K562 (cell line): Measurements from ENCODE around the gene PACSIN1. TPM values are rescaled to one million over a fixed set of nuclear protein-coding genes. Genes with fewer than 3 reads are reported as not detected.

Experiments used
- ATAC-seq: fragments of 200-7000 bp; cut with Tn5 transposase; 3 replicates; pipeline ENCODE4 v1.9.1; 2020; ENCODE audit warnings: moderate library complexity
- BruUV-seq: library from RNA; stranded (reverse); fragments of 400-500 nt; replicated peaks from 2 replicates; lab custom pipeline; 2021; lab: Mats Ljungman, UMichigan
- CTCF ChIA-PET: fragments of 300-600 bp; formaldehyde crosslinking; extraction: SDS; loops from one replicate; lab custom pipeline; 2021; ENCODE audit warnings: low intra/inter-chr PET ratio; lab: Yijun Ruan, JAX
- POLR2A ChIA-PET: fragments of 300-600, 350-650 bp; sonication (Branson Sonifier 250); formaldehyde crosslinking; extraction: SDS; loops from one replicate; lab custom pipeline; 2021; ENCODE audit warnings: antibody characterized with exemption, inconsistent platforms; lab: Yijun Ruan, JAX
- DNase-seq, 4 experiments: peaks; one replicate each; pipeline versions ENCODE4 v3.0.0 to v3.0.0-alpha.2; 2011 to 2018; ENCODE audit warnings: low spot score in 3 of 4, mixed read lengths in 3 of 4; ENCODE audit errors: extremely low read depth in 1 of 4
- FAIRE-seq: peaks from 2 replicates; lab custom pipeline; 2011; peaks lifted over from hg19 to GRCh38; lab: Jason Lieb, UNC
- H2AFZ ChIP-seq: 2 replicates; pipeline ENCODE4 v1.6.0; 2011; ENCODE audit warnings: low read depth, low read length, control low read depth, inconsistent platforms
- H3K27ac ChIP-seq: fragments of 200-600 bp; 3 replicates; pipeline ENCODE4 v1.8.0; 2011; ENCODE audit warnings: low read depth, mild to moderate bottlenecking, control low read depth, inconsistent platforms, low read length, moderate library complexity, mixed read lengths; ENCODE audit errors: extremely low read depth
- H3K27me3 ChIP-seq, 2 experiments: fragments of 300-600 bp in 1 of 2; 2 replicates in 1 of 2; 3 replicates in 1 of 2; pipeline versions ENCODE4 v1.6.0 to v1.8.0; 2011; ENCODE audit warnings: inconsistent platforms in 2 of 2, low read length in 2 of 2, mild to moderate bottlenecking in 1 of 2, mixed read lengths in 1 of 2, moderate library complexity in 1 of 2; ENCODE audit not compliant: control insufficient read depth in 2 of 2, insufficient read depth in 2 of 2
- H3K36me3 ChIP-seq: fragments of 300-600 bp; 3 replicates; pipeline ENCODE4 v1.8.0; 2011; ENCODE audit warnings: mild to moderate bottlenecking, low read length, inconsistent platforms; ENCODE audit not compliant: control insufficient read depth, insufficient read depth
- H3K4me1 ChIP-seq, 2 experiments: fragments of 200-600 bp in 1 of 2; replicated peaks in 1 of 2; 2 replicates in 1 of 2; 3 replicates in 1 of 2; pipeline versions ENCODE4 v1.5.1 to v1.8.0; 2011; ENCODE audit warnings: inconsistent platforms in 2 of 2, low read length in 2 of 2, mild to moderate bottlenecking in 1 of 2, mixed read lengths in 1 of 2, moderate library complexity in 1 of 2; ENCODE audit not compliant: control insufficient read depth in 2 of 2, insufficient read depth in 2 of 2
- H3K4me2 ChIP-seq: 2 replicates; pipeline ENCODE4 v1.6.1; 2011; ENCODE audit warnings: low read length, control low read depth, inconsistent platforms, mixed read lengths; ENCODE audit not compliant: insufficient read depth
- H3K4me3 ChIP-seq: fragments of 200-600 bp; sonication (generic), shearing (Covaris generic); 2 replicates; pipeline ENCODE4 v1.5.1; 2016; ENCODE audit warnings: control low read depth, inconsistent platforms
- H3K79me2 ChIP-seq: fragments of 200-600 bp; 3 replicates; pipeline ENCODE4 v1.8.0; 2011; ENCODE audit warnings: low read length, inconsistent platforms; ENCODE audit not compliant: control insufficient read depth, insufficient read depth
- H3K9ac ChIP-seq, 2 experiments: 2 replicates each; pipeline versions ENCODE4 v1.6.0 to v1.6.1; 2011; ENCODE audit warnings: low read depth in 2 of 2, low read length in 2 of 2, control low read depth in 1 of 2, inconsistent platforms in 1 of 2, mild to moderate bottlenecking in 1 of 2, mixed read lengths in 1 of 2; ENCODE audit not compliant: insufficient read depth in 1 of 2
- H3K9me1 ChIP-seq: one replicate; pipeline ENCODE4 v1.6.0; 2011; ENCODE audit warnings: inconsistent platforms, mild to moderate bottlenecking, low read length, moderate library complexity; ENCODE audit not compliant: control insufficient read depth, insufficient read depth
- H3K9me3 ChIP-seq: replicated peaks from 2 replicates; pipeline ENCODE4 v1.5.1; 2011; ENCODE audit warnings: low read depth, low read length, inconsistent platforms; ENCODE audit not compliant: control insufficient read depth, insufficient read depth
- H4K20me1 ChIP-seq: replicated peaks from 2 replicates; pipeline ENCODE4 v1.6.1; 2011; ENCODE audit warnings: low read length, inconsistent platforms, mixed read lengths; ENCODE audit not compliant: control insufficient read depth, insufficient read depth
- ARID2 ChIP-seq: fragments of 450-650 bp; IDR thresholded peaks from 2 replicates; pipeline ENCODE4 v1.6.1; 2017; ENCODE audit warnings: antibody characterized with exemption, mild to moderate bottlenecking
- GTF2A2 ChIP-seq: IDR thresholded peaks from 2 replicates; pipeline ENCODE4 v1.6.1; 2016; ENCODE audit warnings: mild to moderate bottlenecking, missing genetic modification characterization, missing compliant biosample characterization
- PURB ChIP-seq: sonication (generic); formaldehyde crosslinking; IDR thresholded peaks from 2 replicates; pipeline ENCODE4 v1.9.0; 2021; ENCODE audit warnings: low read depth, mild to moderate bottlenecking, missing genetic modification reagents
- RFX1 ChIP-seq: fragments of 450-650 bp; IDR thresholded peaks from 2 replicates; pipeline ENCODE4 v1.6.1; 2016; ENCODE audit warnings: mild to moderate bottlenecking, moderate library complexity
- SIN3A ChIP-seq, 2 experiments: fragments of 150-350 bp in 1 of 2; IDR thresholded peaks; 2 replicates each; pipeline ENCODE4 v1.6.1; 2011 to 2016; ENCODE audit warnings: borderline replicate concordance in 2 of 2, low read depth in 2 of 2, low read length in 2 of 2, mild to moderate bottlenecking in 2 of 2, moderate library complexity in 2 of 2; ENCODE audit not compliant: control insufficient read depth in 1 of 2
- TAF7 ChIP-seq: fragments of 450-650 bp; IDR thresholded peaks from 2 replicates; pipeline ENCODE4 v1.6.1; 2016; ENCODE audit warnings: missing genetic modification characterization, missing compliant biosample characterization
- TCF7 ChIP-seq: sonication (generic); IDR thresholded peaks from 2 replicates; pipeline ENCODE4 v1.6.1; 2016; ENCODE audit warnings: antibody characterized with exemption, borderline replicate concordance
- ZBED1 ChIP-seq: IDR thresholded peaks from 2 replicates; pipeline ENCODE4 v1.6.1; 2014
- WGBS: fragments of 100-300 bp; shearing (Covaris generic); methylation state at CpG from one replicate; pipeline ENCODE4 v1.1.6; 2016; ENCODE audit warnings: low coverage, mixed read lengths; ENCODE audit not compliant: insufficient coverage; ENCODE audit errors: missing lambda C conversion rate; 5-methylcytosine and 5-hydroxymethylcytosine counted together
- in situ Hi-C: fragments of 300-500 bp; cut with MboI; formaldehyde crosslinking; loops from 4 replicates; pipeline ENCODE4 v1.15.0; 2018; ENCODE audit warnings: inconsistent platforms, mixed read lengths
- intact Hi-C: fragments of 100-400 bp; cut with micrococcal nuclease; formaldehyde crosslinking; loops from 2 replicates; pipeline ENCODE4 v1.14.2; 2022
- polyA plus RNA-seq, 8 experiments: library from polyadenylated mRNA; depleted of rRNA in 4 of 8; stranded (reverse) in 5 of 8; unstranded in 3 of 8; fragments of >200 nt; fragmentation: Nextera tagmentation in 2 of 8; fragmentation: Illumina TruSeq in 1 of 8; extraction: Ambion mirVana in 2 of 8; extraction: Trizol in 1 of 8; gene quantifications; 2 replicates each; pipeline versions ENCODE4 v1.2.1 to v1.2.3, GENCODE V29; 2011 to 2014; ENCODE audit warnings: inconsistent platforms in 1 of 8, missing spikeins in 1 of 8
- total RNA-seq, 7 experiments: library from RNA; depleted of rRNA in 6 of 7; stranded (reverse); fragments of >200 nt in 6 of 7; fragmentation: Illumina TruSeq in 2 of 7; extraction: Trizol in 2 of 7; gene quantifications; 2 replicates each; pipeline versions ENCODE4 v1.2.1 to v1.2.3, GENCODE V29; 2011 to 2021; ENCODE audit warnings: low replicate concordance in 1 of 7
- TF ChIP-seq, protein P1 (sequence below): sonication (generic); formaldehyde crosslinking; IDR thresholded peaks from 2 replicates; pipeline ENCODE4 v1.8.0; 2022; ENCODE audit warnings: missing genetic modification reagents, mild to moderate bottlenecking, moderate library complexity, borderline replicate concordance
- TF ChIP-seq, protein P2 (sequence below): IDR thresholded peaks from 2 replicates; pipeline ENCODE4 v1.6.1; 2012; ENCODE audit warnings: low read depth, low read length, improper control_type of control experiment, borderline replicate concordance

The PACSIN1 gene
- total and polyA plus RNA-seq, 9 of the 15 experiments (the other 6 are each of a cell fraction or from before 2014, with no cell fraction given) = 0.01 to 1.7 (median 0.45) TPM

DNA sequence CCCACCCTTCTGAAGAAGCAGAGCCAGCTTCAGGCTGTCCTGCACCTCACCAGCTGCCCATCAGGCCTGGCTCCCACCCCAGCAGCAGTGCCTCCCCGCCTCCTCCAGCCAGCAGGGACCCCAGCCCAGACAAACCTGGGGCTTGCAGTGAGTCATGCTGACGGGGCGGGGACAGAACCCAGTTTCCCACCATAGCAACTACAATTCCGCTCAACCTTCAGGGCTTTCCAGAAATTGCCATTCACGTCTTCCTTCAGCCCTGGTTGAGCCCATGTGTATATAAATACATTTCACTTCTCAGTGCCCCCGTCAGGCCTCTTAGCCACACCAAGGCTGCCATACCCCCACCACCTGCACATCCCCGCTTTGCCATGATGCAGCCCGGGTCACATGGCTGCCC is 85.8 kb downstream of the PACSIN1 start:
- no peak for DNase-seq
- no peaks in the 10 kb centered on the region for H3K36me3 ChIP-seq
- peak overlapping the region; percentile 42; the same call in 1 of the 2 replicates for H2AFZ ChIP-seq
- no peak for ATAC-seq
- no peaks in the 10 kb centered on the region for H3K9me3 ChIP-seq
- WGBS = 51% methylated on average over 8 of the region's 8 CpGs
- H3K4me3 ChIP-seq = no peak overlapping the region
- in situ Hi-C loops = no loop called here
- intact Hi-C loops = no loop called here
- peak overlapping the region in 1 of 2 experiments; percentile 55; a peak in 2 of 4 replicates for H3K9ac ChIP-seq
- BruUV-seq = no TSS peak
- H3K79me2 ChIP-seq = no peaks in the 10 kb centered on the region
- H4K20me1 ChIP-seq = no peaks in the 10 kb centered on the region; the same call in 1 of the 2 replicates
- H3K4me1 ChIP-seq = peaks cover 9 to 71% of the 10 kb centered on the region in 2 experiments; a peak in 4 of 5 replicates
- CTCF ChIA-PET = no interaction called here
- H3K9me1 ChIP-seq = no peaks in the 10 kb centered on the region
- POLR2A ChIA-PET = interaction anchor here (0.7 to 1.7 kb wide), 3 partner anchors 8 to 254 kb away, joined by 3 to 5 read pairs (median 4); no protein-coding TSS in a partner anchor
- TF ChIP-seq, protein P1, sequence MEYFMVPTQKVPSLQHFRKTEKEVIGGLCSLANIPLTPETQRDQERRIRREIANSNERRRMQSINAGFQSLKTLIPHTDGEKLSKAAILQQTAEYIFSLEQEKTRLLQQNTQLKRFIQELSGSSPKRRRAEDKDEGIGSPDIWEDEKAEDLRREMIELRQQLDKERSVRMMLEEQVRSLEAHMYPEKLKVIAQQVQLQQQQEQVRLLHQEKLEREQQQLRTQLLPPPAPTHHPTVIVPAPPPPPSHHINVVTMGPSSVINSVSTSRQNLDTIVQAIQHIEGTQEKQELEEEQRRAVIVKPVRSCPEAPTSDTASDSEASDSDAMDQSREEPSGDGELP (CRISPR knock-in tag) = 0 out of 2 replicates have a peak, but pooled peaks have one; percentile 14
- TF ChIP-seq PURB (CRISPR knock-in tag) = no peak
- no peak overlapping the region for H3K4me2 ChIP-seq
- no peak for FAIRE-seq
- H3K27me3 ChIP-seq = no peaks in the 10 kb centered on the region
- H3K27ac ChIP-seq = no peak overlapping the region

DNA sequence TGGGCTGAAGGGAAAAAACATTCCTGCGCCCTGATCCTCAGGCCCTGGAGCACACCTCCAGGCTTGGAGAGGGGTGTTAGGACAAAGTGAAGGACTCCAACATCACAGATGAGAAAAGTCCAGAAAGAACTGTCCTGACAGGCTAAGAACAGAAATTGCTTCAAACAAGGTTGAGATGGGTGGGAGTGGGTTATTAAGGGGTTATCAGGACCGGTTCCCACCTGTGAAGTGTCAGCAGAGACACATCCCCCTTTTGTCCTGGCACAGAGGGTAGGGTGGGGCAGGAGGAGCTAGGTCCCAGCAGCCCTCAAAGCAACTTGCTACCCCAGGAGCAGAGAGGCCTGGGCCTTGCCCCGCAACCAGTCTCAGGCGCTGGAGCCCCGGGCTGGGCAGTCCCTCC is 86.7 kb downstream of the PACSIN1 start:
- peak overlapping the region in 1 of 2 experiments; percentile 40; a peak in 1 of 4 replicates for H3K9ac ChIP-seq
- in situ Hi-C loops (no loop called here), intact Hi-C loops (no loop called here)
- H3K9me1 ChIP-seq = no peaks in the 10 kb centered on the region
- FAIRE-seq (no peak), ATAC-seq (no peak), DNase-seq (no peak)
- 79% methylated on average over 5 of the region's 5 CpGs for WGBS
- no peak overlapping the region for H3K4me2 ChIP-seq
- H3K27me3 ChIP-seq = no peaks in the 10 kb centered on the region
- no peaks in the 10 kb centered on the region for H3K9me3 ChIP-seq
- H3K4me3 ChIP-seq = no peak overlapping the region
- no peaks in the 10 kb centered on the region for H3K36me3 ChIP-seq
- H3K4me1 ChIP-seq = peaks cover 18 to 77% of the 10 kb centered on the region in 2 experiments; a peak in 4 of 5 replicates
- no peak overlapping the region for H3K27ac ChIP-seq
- no TSS peak for BruUV-seq
- no peaks in the 10 kb centered on the region for H4K20me1 ChIP-seq
- CTCF ChIA-PET = no interaction called here
- POLR2A ChIA-PET = interaction anchor here (0.7 kb wide), 1 partner anchor 27 kb away, joined by 3 read pairs; no protein-coding TSS in a partner anchor
- no peak overlapping the region for H2AFZ ChIP-seq
- H3K79me2 ChIP-seq = no peaks in the 10 kb centered on the region
- TF ChIP-seq GTF2A2 (tag) (no peak), TCF7 (no peak), SIN3A (IDR thresholded peaks at IDR 0.05; ENCODE audit: borderline replicate concordance in 2 of 2, control insufficient read depth in 1 of 2, low read depth in 2 of 2, low read length in 2 of 2) (no peak), TAF7 (tag) (no peak), ZBED1 (no peak), RFX1 (no peak), ARID2 (no peak)
- TF ChIP-seq, protein P2, sequence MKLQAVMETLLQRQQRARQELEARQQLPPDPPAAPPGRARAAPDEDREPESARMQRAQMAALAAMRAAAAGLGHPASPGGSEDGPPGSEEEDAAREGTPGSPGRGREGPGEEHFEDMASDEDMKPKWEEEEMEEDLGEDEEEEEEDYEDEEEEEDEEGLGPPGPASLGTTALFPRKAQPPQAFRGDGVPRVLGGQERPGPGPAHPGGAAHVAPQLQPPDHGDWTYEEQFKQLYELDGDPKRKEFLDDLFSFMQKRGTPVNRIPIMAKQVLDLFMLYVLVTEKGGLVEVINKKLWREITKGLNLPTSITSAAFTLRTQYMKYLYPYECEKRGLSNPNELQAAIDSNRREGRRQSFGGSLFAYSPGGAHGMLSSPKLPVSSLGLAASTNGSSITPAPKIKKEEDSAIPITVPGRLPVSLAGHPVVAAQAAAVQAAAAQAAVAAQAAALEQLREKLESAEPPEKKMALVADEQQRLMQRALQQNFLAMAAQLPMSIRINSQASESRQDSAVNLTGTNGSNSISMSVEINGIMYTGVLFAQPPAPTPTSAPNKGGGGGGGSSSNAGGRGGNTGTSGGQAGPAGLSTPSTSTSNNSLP = no peak
